GM10248 (cell line): ENCODE measurements around the gene MIGA2.

ENCODE experiments used
- CTCF ChIA-PET: fragments of 300-600 bp; sonication (Branson Sonifier 250); formaldehyde crosslinking; extraction: SDS; loops from one replicate; lab custom pipeline; 2021; ENCODE audit warnings: antibody characterized with exemption; lab: Yijun Ruan, JAX
- POLR2A ChIA-PET: fragments of 350-650 bp; sonication (Branson Sonifier 250); formaldehyde crosslinking; extraction: SDS; loops from one replicate; lab custom pipeline; 2020; ENCODE audit warnings: antibody characterized with exemption; lab: Yijun Ruan, JAX
- DNase-seq: peaks from one replicate; pipeline ENCODE4 v3.0.0; 2012; ENCODE audit errors: extremely low spot score
- TF ChIP-seq, protein P1 (sequence below): IDR thresholded peaks from 2 replicates; pipeline ENCODE4 v1.5.1; 2012; ENCODE audit warnings: mild to moderate bottlenecking, low read depth; ENCODE audit errors: extremely low read depth, missing control alignments, control extremely low read depth

MIGA2 gene

DNA sequence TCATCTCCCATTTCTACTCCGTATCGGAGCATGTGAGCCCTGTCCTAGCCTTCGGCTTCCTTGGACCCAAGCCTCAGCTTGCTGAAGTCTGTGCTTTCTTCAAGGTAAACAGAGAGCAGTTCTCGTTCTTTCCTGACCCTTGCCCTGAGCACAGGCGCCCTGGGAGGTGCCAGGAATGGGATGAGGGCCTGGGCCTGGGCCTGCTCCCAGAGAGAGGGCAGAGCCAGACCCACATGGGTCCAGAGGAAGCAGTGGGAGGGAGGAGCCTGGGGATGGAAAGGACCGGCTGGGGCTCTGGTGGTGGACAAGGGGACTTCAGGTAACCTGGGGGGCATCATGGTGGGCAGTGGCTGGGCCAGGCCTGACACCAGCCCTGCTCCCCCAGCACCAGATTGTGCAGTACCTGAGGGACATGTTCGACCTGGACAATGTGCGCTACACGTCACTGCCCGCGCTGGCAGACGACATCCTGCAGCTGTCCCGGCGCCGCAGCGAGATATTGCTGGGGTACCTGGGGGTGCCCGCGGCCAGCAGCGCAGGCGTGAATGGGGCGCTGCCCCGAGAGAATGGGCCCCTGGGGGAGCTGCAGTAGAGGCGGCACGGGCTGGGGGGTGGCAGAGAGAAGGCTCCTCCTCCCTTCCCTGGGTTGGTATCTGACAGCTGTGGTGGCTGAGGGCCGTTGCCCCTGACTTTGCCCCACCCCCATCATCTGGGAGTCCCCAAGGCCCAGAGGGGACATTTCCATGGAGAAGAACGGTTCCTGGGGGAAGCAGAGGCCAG lies 33.6 kb downstream of the MIGA2 start:
- DNase-seq, result no peak
- TF ChIP-seq, protein P1, sequence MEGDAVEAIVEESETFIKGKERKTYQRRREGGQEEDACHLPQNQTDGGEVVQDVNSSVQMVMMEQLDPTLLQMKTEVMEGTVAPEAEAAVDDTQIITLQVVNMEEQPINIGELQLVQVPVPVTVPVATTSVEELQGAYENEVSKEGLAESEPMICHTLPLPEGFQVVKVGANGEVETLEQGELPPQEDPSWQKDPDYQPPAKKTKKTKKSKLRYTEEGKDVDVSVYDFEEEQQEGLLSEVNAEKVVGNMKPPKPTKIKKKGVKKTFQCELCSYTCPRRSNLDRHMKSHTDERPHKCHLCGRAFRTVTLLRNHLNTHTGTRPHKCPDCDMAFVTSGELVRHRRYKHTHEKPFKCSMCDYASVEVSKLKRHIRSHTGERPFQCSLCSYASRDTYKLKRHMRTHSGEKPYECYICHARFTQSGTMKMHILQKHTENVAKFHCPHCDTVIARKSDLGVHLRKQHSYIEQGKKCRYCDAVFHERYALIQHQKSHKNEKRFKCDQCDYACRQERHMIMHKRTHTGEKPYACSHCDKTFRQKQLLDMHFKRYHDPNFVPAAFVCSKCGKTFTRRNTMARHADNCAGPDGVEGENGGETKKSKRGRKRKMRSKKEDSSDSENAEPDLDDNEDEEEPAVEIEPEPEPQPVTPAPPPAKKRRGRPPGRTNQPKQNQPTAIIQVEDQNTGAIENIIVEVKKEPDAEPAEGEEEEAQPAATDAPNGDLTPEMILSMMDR, result no peak
- ChIA-PET POLR2A (no interaction called here), CTCF (no interaction called here)

DNA sequence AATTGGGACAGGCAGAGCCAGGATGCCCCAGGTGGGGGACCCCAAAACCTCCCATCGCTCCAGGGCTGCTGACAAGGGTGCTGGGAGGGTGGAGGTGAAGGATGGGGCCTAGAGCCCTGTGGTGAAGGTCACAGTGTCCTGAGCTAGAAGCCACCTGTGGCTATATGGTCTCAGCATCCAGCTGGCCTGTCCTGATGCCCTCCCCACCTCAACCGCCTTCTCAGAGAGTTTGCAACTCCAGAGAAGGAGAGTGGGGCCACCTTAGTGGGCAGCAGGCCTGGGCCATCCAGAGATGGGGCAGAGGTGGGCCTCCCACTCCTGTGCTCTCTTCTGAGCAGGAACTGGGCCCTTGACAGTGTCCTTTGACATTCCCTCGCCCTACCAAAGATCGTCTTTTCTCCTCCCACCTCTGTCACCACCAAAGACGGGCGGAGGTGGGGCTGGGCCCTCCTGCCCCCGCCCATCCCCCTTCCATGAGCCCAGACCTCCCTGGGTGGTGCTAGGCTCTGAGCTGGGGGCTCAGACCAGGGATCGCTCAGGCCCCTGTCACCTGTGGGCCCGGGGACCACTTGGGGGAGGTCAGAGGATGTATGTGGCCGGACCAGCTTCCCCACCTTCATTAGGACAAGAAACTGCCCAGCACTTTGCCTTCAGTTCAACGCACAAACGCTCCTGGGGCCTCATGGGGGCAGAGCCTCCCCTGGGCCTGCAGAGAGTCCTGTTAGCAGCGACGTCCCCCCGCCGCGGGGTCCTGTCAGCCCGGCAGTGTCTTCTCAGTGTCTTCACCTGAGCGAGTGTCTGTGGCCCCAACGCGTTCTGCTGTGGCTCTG lies 34.5 kb downstream of the MIGA2 start:
- TF ChIP-seq, protein P1, result no peak
- ChIA-PET CTCF (no interaction called here), POLR2A (no interaction called here)
- DNase-seq, result no peak

DNA sequence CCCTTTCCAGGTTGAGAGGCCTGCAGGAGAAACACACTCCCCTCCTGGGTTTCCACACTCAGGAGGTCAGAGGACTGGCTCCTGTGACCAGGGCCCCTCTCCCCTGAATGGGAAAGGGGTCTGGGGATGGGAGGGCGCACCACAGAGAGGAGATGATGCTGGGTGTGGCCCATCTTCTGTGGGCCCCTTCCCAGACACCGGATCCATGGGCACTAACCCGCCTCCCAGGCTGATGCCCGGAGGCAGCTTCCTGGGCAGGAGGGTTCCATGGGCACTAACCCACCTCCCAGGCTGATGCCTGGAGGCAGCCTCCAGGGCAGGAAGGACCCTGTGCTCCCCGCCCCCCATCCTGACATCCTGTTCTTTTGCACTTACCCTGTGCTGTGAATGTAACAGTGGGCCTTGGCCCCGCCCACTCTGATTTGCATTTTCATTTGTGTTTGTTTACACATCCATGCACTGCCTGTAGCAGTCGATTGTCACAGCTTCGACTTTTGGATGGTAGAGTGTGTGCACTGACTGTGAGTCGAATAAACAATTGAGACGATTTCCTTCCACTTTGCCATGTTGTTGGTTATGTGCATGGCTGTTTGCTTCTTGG lies 35.2 kb downstream of the MIGA2 start:
- TF ChIP-seq, protein P1, result no peak
- ChIA-PET POLR2A (no interaction called here), CTCF (no interaction called here)
- DNase-seq, result no peak

DNA sequence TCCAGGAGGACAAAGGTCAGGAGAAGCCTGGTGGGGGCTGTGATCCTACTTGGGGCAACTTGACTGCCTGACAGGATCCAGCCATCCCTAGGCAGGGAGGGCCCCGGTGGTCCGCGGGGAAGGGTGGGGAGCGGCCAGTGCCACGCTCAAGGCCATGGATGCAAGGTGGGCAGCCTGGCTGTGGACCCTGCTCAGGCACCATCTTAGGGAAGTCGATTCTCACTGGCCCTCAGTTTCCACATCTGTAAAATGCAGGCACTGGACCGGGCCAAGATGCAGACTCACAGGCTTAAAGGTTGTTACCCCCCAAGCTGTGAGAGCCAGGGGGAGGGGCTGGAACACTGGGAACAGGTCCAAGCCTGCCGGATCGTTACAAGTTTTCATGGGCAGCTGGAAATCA lies 35.7 kb downstream of the MIGA2 start:
- POLR2A ChIA-PET, result no interaction called here
- TF ChIP-seq, protein P1, result no peak
- CTCF ChIA-PET, result no interaction called here
- no peak for DNase-seq

DNA sequence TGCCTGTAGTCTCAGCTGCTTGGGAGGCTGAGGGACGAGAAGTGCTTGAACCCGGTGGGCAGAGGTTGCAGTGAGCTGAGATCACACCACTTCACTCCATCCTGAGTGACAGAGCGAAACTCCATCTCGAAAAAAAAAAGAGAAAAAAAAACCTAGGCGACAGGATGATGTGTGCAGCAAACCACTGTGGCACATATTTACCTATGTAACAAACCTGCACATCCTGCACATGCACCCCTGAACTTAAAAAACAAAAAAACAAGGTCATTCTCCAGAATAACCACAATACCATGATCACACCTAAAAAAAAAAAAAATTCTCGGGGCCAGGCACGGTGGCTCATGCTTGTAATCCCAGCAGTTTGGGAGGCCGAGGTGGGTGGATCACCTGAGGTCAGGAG lies 37.0 kb downstream of the MIGA2 start:
- DNase-seq, result no peak
- ChIA-PET POLR2A (no interaction called here), CTCF (no interaction called here)
- TF ChIP-seq, protein P1, result no peak

DNA sequence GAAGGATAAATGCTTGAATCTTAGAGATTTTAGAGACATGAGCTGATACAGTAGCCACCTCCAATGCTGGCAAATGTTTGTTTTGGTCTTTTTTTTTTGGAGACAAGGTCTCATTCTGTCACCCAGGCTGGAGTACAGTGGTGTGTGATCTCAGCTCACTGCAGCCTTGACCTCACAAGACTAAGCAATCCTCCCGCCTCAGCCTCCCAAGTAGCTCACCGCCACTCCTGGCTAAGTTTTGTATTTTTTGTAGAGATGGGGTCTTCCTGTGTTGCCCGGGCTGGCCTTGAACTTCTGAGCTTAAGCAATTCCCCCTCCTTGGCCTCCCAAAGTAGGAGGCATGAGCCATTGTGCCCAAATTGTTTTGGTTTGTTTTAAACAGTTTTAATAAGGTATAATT lies 37.7 kb downstream of the MIGA2 start:
- TF ChIP-seq, protein P1, result no peak
- ChIA-PET POLR2A (no interaction called here), CTCF (no interaction called here)
- DNase-seq, result no peak
